Measurements from ENCODE around the gene ENOX1.
"Not testable (repeated sequence)": the region's sequence is repeated elsewhere in the genome, so short reads cannot be mapped to it uniquely, and the experiment has no call there.

ENOX1 gene

DNA sequence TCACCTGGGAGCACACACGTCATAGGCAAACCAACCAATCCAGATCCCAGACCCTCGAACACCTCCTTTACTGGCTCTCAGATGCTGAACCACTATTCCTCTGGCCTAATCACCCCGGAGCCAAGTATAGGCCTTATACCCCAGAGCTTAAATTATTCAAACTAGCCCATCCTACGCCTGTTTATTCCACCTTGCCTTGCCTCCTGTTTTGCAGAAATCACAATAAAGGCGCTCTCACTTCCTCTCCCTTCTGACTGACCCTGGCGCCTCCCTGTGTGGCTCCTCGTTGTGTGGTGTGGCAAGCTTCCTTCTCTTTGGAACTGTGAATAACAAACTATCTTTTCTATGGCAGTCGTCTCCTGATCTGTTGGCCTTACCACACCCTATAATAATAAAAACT lies 354.9 kb downstream of the ENOX1 start:
- no peak for DNase-seq (ENCODE audit: low read depth in 2 of 2)

DNA sequence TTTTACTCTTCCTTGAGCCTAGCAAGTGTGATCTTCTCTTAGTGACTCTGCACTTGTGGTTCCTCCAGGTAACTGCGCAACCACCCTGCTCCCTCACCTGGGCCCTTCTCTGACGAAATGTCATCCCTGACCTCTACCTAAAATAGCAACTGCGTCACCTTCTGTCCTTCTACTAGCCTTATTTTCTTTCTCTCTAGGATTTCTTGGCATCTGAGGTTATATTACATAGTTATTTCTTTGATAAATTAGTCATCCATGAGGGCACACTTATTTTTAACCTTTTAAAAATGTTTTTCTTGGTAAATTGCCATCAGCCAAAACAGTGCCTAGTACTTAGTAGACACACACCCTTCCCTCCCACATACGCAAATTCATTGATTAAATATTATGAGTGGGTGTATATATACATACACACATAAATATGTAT lies 355.5 kb downstream of the ENOX1 start:
- no peak for DNase-seq (ENCODE audit: low read depth in 2 of 2)

DNA sequence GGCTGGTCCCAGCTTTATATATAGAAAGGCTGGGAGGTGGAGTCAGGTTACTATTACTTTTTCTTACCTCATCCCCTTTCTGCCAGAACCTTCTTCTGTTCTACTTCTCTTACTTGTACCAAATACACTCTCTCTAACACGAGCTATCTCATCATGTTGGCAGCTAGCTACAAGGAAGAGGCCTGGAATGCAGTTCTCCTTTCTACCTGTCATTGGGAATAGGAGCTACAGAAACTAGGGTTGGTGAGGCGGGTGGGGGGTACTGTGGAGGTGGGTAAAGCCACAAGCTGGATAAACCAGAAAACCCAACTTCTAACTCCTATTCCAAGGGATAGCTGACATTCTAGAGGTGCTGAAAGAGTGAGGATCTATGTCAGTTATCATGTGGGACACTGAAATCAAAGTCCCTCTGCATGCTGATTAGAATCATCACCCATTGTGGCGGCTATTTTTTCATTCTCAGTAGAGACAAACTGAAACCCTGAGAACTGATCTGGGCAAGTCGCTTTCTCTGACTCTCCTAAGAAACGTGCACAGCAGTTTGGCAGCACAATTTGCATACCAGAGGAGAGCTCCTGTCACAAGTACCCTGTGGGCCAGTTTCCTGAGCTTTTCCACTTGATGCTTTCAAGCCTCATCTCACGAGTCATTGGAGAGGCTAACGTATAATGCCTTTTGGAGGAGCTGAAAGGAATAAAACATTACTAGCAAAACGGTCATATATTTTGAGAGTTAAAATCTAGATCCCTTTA lies 358.1 kb downstream of the ENOX1 start:
- DNase-seq (ENCODE audit: low read depth in 2 of 2) = no peak

DNA sequence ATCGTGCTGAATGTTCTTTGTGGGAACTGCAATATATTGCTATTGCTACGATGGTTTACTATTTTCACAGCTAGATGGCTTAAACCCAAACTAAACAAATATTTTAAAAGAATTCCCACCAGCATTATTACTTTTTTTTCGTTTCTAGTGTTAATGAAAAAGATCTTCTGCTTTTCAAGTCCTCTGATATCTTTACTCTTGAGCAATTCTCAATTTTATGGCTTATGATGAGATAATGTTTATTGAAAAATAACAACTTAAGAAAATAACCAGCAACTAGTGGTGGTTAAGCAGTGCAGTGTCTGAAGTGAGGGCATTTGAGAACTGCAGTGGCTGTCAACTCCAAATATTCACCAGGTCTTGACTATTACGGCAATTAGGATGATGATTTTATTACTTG lies 360.4 kb downstream of the ENOX1 start:
- no peak for DNase-seq (ENCODE audit: low read depth in 2 of 2)

DNA sequence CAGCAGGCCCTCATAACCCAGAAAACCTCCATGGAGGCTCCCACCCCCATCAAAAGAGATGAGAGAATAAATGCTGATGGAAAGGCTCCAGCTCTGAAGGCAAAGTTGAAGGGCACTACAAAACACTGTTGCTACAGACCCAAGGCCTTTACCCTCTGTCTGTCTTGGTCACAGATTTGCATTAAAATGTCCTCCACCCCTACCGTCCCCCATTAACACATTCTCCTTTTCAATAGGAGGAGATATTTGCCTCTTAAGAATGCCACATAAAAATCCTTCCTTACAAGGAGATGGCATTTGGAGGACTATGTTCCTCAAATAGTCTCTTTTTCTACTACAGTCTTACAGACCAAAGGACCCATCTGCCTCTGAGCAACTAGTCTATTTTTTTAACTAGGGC lies 361.5 kb downstream of the ENOX1 start:
- DNase-seq (ENCODE audit: low read depth in 2 of 2) = no peak

DNA sequence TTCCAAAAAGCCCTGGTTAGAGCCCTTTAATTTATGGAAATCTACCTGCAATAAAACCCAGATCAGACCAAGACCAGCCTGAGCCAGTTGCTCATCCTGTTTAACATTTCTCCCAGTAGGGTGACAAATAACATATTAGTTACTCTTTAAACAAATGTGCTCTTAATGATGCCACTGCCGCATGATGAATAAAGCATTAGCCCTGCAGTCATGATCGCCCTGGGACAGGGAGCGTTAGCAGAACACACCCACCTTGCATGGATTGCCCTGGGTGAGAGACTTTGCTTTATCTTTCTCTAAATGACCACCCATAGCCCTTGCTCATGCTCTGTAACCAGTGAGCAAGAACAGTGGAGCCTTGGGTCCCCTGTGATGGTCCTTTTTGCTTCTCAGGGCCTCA lies 362.4 kb downstream of the ENOX1 start:
- no peak for DNase-seq (ENCODE audit: low read depth in 2 of 2)

DNA sequence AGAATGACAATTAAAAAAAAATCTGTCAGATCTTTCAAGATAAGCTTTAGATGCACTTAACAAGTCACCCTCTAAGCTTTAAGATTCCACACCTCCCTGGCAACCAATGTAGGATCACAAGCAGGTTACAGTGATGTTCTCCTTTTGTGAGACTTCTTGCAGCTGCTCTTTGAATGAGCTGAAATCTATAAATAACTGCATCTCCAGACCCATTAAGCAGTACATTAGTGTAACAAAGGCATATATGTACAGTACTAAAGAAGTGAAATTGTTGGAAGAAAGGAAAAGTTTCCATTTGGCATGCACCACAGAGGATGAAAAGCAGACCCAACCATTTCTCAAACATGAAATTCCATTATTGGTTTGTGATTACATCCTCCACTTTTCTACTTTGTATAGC lies 364.7 kb downstream of the ENOX1 start:
- DNase-seq (ENCODE audit: low read depth in 2 of 2) = no peak

DNA sequence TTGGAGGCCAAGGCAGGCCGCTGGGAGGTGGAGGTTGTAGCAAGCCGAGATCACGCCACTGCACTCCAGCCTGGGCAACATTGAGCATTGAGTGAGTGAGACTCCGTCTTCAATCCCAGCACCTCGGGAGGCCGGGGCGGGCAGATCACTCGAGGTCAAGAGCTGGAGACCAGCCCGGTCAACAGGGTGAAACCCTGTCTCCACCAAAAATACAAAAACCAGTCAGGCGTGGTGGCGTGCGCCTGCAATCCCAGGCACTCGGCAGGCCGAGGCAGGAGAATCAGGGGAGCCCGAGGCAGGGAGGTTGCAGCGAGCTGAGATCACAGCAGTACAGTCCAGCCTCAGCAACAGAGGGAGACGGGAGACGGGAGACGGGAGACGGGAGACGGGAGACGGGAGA lies 369.9 kb downstream of the ENOX1 start:
- not testable (repeated sequence) for DNase-seq (ENCODE audit: low read depth in 2 of 2)

DNA sequence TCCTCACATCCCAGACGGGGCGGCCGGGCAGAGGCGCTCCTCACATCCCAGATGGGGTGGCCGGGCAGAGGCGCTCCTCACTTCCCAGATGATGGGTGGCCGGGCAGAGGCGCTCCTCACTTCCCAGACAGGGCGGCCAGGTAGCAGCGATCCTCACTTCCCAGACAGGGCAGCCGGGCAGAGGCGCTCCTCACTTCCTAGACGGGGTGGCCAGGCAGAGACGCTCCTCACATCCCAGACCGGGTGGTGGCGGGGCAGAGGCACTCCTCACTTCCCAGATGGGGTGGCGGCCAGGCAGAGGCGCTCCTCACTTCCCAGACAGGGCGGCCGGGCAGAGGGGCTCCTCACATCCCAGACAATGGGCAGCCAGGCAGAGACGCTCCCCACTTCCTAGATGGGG lies 370.4 kb downstream of the ENOX1 start:
- DNase-seq (ENCODE audit: low read depth in 2 of 2) = not testable (repeated sequence)

DNA sequence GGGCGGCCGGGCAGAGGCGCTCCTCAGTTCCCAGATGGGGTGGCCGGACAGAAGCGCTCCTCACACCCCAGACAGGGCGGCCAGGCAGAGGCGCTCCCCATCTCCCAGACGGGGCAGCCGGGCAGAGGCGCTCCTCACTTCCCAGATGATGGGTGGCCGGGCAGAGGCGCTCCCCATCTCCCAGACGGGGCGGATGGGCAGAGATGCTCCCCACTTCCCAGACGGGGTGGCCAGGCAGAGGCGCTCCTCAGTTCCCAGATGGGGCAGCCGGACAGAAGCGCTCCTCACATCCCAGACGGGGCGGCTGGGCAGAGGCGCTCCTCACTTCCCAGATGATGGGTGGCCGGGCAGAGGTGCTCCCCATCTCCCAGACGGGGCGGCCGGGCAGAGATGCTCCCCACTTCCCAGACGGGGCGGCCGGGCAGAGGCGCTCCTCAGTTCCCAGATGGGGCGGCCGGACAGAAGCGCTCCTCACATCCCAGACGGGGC lies 370.8 kb downstream of the ENOX1 start:
- not testable (repeated sequence) for DNase-seq (ENCODE audit: low read depth in 2 of 2)

DNA sequence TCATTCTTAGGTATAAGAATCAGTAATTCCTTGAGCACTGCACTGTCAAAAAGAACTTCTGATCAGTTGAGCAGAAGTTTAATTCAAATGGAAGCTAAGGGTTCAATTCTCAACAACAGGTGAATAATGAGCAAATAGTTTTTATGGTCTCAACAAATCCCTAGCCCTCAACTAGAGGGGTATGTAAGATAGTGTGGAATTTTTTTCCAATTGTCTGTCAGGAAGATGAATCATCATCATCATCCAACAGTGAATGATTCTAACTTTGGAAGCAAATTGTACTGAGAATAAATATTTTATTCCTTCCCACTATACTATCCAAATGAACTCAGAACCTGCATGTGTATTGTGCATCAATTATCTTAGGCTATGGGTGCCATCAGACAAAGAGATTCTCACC lies 372.7 kb downstream of the ENOX1 start:
- no peak for DNase-seq (ENCODE audit: low read depth in 2 of 2)

DNA sequence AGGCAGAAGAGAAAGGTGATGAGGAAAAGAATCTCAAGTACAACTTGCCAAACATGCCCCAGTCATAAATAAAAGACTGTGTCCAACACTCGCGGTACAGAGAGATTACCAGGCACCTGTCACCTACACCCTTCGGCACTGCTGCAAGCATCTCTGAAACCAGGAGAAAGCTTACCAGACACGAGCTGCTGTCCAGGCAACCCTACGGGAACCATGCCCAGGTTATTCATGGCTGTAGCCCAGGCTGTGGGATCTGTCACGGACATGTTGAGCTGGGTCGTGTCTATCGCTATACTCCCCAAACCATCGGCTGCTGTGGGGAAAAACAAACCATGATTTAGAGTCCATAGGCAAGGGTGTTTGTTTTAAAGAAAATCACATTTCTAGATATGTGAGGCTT lies 375.0 kb downstream of the ENOX1 start:
- DNase-seq (ENCODE audit: low read depth in 2 of 2) = no peak

DNA sequence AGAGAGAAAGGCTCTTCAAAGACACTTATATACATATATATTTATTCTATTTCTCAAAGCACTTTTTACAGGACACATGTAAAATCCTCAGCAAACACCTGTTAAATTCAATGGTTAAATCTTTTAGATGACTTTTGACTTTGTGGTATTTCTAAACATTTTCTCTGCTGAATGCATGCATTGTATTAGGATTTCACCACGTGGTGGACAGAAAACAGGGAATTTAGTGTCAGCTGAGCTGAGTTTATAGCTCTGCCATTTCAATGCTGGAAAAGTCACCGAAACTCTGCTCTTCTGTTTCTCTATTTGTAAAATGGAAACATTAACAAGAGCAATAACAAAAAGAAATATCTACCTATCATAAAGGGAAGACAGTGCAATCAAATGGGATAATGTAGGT lies 375.6 kb downstream of the ENOX1 start:
- DNase-seq (ENCODE audit: low read depth in 2 of 2) = no peak

DNA sequence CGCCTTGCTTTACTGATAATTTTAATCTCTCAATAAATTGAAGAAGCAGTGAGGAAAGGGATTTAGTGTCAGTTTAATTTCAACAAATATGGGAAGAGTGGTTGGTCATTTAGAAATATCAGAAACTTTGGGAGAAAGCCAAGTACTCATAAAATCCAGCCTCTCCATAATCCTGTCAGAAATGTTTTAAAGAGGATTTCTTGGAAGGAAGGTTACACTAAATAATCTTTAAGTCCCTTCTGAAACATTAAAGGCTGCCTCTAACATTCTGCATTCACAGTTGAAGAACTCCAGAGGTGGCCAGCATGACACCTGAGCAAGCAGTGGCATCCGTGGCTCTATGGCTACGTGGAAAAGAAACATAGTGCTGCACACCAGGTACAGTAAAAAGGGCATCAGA lies 378.5 kb downstream of the ENOX1 start:
- DNase-seq (ENCODE audit: low read depth in 2 of 2) = no peak

DNA sequence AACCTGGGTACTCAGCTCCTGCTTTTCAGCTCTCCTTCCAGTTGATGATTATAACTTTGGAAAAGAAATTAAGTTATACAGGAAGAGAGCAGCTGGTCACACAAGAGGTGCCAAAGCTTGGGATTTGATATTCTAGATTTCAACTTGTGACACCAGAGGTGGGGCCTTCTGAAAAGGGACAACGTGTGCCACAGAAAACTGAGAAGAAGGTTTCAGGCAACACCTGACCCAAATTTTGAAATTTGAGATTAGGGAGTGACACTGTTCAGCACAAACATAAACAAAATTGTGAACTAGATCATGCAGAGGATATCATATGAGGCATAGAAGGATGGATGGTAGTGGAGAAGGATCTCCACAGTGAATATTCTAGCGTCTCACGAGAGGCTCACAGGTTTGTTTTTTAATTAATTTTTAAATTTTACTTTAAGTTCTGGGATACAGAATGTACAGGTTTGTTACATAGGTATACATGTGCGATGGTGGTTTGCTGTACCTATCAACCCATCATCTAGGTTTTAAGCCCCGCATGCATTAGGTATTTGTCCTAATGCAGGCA lies 379.7 kb downstream of the ENOX1 start:
- no peak for DNase-seq (ENCODE audit: low read depth in 2 of 2)

DNA sequence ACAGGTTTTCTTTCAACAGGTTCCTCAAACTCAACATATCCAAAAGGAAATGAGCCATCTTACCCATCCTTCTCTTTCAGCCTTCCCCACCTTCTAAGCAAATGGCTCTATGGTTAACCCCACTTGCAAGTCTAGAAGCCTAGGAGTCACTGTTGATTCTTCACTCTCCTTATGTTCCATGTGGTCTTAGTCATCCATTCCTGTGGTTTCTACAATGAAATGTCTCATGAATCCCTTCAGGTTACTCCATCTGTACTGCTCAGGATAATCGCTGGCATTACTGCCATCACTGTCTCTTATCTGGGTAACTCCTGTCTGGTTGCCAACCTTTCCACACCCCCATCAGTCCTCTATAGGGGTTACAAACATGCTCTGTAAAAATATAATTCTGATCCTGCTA lies 381.3 kb downstream of the ENOX1 start:
- no peak for DNase-seq (ENCODE audit: low read depth in 2 of 2)

DNA sequence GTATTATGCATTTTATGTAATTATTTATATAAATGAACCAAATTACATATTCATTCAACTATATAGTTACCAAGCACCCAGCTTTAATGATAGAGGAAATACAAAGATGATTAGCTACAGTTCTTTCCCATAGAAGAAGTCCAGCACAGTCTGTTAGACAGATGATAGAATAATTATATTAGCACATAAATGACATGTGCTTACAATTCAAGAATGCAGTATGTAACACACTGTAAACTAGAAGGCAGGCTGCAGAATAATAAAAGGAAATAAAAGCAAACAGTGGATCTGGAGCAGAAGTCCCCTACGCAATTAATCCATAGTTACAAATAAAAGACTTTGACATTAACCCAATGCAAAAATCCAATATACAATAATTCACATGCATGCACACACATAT lies 384.4 kb downstream of the ENOX1 start:
- no peak for DNase-seq (ENCODE audit: low read depth in 2 of 2)

DNA sequence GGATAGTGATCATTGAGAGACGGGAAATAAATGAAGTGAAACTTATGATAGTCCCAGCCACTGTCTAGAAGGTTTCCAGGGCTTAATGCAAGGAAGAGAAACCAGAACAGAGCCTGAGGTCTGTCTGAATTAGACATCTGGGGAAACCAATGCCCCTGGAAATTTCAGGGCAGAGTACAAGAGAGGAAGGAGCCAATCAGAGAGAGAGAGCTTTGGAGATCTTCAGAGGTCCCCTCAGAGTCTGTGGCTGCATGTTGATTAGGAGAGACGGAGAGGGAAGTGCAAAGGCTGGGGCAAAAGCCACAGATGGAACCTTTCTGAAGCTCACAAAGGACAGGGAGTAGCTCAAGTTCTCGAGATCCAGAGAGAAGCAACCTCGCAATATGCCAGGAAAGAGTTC lies 385.4 kb downstream of the ENOX1 start:
- DNase-seq (ENCODE audit: low read depth in 2 of 2) = no peak

DNA sequence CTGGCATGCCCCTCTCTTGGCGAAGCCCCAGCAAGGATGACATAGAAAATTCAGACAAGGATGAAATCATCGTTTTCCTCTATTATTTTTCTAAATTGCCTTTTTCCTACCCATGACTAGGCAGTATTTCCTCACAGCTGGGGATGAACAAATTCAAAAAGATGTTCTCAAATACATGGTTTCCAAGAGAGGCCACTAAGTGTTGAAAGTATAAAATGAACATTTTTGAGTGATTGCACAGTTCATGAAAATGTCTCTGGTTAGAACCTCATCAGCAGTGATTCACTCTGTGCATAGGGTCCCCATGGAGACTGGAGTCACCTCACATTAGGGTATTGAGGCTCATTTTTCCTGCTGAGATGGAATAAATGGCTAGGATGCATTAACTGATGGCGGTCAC lies 389.7 kb downstream of the ENOX1 start:
- no peak for DNase-seq (ENCODE audit: low read depth in 2 of 2)

DNA sequence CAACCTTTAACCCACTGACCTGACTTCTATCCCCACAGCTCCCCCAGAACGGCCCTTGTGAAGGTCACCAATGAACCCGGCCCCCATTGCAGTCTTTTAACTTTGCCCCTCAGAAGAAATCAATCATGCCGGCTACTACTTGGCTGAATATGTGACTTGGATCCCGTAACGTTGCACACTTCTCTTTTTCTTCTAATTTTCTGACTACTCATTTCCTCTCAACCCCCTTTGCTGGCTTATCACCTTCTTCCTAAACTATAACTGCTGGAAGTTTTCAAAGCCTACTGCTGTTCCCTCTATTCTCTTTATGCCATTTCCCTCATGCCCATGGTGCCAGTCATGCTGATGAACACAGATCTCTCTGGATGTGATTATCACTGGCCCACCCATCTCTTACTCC lies 395.7 kb downstream of the ENOX1 start:
- DNase-seq (ENCODE audit: low read depth in 2 of 2) = no peak

DNA sequence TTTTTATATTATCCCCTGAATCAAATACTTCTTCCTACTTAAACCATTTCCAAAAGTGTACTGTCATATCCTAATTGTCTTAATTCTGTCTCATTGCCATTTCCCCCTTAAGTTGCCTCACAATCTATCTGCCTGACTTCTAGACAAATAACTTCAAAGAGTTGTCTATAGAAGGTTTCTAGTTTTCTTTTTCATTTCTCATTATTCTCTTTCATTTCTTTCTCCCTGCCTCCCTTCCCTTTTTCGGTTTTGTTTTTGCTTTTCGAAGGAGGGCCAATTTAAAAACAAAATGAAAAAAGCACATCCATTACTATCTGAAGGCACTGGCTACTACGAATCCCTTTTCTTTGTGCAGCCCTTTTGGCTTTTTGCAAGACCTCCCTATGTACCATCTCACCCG lies 396.2 kb downstream of the ENOX1 start:
- DNase-seq (ENCODE audit: low read depth in 2 of 2) = no peak

DNA sequence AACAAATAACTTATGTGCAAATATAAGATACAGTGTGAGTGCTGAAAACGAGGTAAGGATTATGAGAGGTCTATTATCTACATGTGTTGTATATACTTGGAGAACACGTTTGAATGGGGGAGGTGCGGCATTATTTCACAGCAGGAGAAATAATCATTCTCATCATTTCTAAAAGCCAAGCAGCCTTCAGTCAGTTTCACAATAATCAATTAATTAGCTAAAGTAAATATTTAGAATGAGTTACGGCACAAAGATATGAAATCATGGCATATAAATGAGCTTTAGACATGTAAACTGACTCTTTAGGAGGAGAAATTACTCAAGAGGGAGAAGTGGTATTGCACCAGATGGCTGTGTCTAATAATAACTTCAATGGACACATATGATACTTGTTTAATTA lies 396.8 kb downstream of the ENOX1 start:
- no peak for DNase-seq (ENCODE audit: low read depth in 2 of 2)

DNA sequence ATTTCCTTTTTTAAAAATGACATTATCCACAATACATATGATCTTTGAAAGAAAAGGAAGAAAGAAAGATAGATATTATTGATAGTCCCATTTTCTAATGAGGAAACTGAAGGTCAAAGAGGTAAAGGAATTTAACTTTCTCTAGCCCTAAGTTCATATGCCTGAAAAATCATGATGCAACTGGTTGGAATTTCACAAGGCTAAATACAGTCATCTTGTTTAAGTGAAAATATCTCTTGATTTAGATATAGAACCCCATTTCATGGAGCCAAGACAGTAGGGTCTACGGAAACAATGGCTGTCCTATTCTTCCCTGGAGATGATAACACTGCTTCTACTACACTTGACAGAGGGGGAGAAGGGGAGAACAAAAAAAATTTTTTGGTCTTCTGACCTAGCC lies 397.2 kb downstream of the ENOX1 start:
- no peak for DNase-seq (ENCODE audit: low read depth in 2 of 2)

All from activated CD4-positive, alpha-beta T cell treated with anti-CD3 and anti-CD28 coated beads for 24 hours (primary cell).